HG03095 (cell line): ENCODE data around the gene CACNA1C.

Experiments
- ATAC-seq: cut with Tn5 transposase; IDR thresholded peaks from one replicate; pipeline ENCODE4 v1.9.1; 2021; ENCODE audit warnings: moderate library complexity; ENCODE audit not compliant: unreplicated experiment

The CACNA1C gene

GRCh38 chr12:2271961-2272360 lies 219.2 kb downstream of the CACNA1C start:
- no peak for ATAC-seq

DNA sequence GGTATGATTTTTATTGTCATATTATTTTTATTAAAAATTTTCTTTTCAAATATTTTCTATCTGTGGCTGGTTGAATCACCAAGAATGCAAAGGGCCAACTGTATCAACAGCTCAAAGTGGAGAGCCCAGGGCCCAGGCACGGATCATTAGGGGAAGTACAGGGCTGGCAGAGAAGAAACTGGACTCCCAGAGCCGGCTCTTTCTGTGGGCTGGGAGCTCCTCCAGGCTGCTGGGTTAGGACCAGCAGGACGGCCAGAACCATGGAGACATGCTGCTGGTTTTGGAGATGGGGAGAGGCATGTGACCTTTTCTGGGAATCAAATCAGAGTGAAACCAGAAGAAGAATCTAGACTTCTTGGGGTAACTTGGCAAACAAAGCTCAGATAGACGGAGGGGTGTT lies 220.5 kb downstream of the CACNA1C start:
- no peak for ATAC-seq

GRCh38 chr12:2273751-2274150 lies 221.0 kb downstream of the CACNA1C start:
- no peak for ATAC-seq

- ATAC-seq: no peak
These were observed 221.9 kb downstream of the CACNA1C start for GRCh38 chr12:2274733-2275132.

- no peak for ATAC-seq
These were observed 223.7 kb downstream of the CACNA1C start for GRCh38 chr12:2276288-2277033.

DNA sequence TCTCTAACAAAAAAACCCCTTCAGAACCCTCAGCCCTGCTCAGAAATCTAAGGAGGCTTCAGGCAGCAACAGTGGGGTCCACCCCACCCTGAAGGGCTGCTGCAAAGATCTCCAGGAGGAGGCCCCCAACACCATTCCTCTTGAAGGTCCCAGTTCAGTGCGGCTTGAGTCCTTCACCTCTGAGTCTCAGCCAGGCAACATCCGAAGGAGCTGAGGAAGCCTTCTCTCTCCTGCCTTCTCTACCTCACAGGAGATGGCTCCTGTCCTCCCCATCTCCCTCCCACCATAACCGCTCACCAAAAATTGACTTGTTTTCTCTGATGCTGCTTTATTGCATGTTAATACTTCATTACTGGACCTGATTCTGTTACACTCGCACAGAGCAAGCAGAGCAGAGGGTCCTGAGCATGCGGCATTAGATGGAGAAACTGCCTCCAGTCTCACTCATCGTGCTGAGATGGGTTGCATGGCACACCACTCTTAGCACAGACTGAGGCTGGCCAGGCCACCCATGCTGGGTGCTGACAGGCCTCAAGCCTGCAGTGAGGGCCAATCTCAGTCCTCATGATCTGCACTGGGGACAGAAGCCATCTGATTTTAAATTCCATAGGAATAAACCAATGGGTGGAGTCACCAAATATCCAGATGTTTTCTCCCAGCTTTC lies 224.8 kb downstream of the CACNA1C start:
- no peak for ATAC-seq

- ATAC-seq: no peak
These were observed 228.7 kb downstream of the CACNA1C start for GRCh38 chr12:2281446-2281845.

DNA sequence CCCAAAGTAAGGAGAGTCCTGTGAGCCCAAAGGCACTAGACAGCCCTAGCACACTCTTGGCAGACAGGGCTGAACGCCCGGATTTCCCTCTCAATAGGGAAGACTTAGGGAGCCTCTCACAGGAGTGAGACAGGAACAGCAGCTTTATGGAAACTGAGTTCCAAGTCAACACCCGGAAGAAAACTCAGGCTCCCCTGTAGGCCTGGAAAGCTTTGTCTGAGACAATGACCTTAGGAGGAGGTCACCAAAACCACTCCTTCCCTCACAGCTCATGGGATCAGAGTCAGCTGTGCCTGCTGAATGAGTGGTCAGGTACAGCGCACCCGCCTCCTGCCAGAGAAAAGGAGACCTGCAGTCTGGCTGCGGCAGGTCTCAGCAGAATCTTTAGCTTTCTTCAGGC lies 229.5 kb downstream of the CACNA1C start:
- ATAC-seq: no peak

- ATAC-seq: no peak
These were observed 230.7 kb downstream of the CACNA1C start for GRCh38 chr12:2283480-2283879.

- no peak for ATAC-seq
These were observed 231.1 kb downstream of the CACNA1C start for GRCh38 chr12:2283916-2284315.

DNA sequence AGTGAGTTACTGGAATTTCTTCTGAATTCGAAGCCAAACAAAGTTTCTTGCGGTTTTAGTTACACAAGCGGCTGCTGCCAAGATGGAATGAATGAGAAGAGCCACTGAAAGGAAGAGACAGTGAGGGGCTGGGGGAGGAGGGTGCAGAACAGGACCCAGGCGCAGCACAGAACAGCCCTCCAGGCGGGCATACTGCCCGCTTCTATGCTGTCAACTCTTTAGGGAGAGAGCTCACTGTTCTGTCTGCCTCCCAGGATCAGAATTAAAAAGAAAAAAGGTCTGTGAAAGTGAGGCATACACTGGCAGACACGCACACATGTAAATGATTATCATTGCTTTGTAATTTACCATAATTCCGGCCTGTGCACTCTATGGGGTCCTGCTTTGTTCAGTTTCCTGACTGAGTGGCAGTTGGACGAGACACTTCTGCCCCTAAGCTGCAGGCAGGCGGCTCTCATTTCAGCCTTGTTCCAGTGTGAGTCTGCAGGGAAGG lies 231.6 kb downstream of the CACNA1C start:
- no peak for ATAC-seq

DNA sequence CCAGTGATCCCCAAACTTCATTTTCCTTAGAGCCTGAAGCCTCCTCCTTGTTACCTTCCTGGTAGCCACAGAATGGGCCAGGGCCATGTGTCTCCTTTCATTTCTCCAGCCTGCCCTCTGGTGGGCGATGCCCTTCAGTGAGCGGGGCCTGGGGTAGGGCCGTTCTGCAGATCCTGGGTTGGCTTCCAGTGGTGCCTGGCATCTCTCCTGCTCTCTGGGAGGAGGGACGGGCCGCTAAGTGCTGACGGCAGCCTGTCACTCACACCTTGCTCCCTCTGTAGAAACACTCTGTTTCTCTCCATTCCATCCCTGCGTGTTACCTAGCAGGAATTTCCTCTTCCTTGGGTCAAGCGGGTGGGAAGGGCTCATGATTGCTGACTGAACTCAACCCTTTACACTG lies 232.1 kb downstream of the CACNA1C start:
- no peak for ATAC-seq

DNA sequence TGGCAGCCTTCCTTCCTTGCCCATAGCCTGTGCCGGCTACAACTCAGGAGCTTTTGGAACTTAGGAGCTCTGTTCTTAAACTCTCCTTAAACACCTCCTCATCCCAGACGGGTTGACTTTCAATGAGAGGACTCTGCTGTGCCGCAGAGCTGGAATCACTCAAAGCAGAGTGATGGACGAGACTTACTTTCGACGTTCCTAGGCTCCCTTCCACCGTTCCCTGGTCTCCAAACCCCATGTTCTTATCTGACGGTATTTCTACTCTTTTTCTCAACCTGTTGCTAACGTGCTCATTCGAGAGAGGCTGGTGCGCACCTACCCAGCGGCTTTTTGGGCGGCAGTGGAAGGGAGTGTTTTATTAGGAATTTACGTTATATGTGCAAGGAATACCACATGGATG lies 232.7 kb downstream of the CACNA1C start:
- no peak for ATAC-seq

GRCh38 chr12:2286047-2286446 lies 233.3 kb downstream of the CACNA1C start:
- no peak for ATAC-seq

DNA sequence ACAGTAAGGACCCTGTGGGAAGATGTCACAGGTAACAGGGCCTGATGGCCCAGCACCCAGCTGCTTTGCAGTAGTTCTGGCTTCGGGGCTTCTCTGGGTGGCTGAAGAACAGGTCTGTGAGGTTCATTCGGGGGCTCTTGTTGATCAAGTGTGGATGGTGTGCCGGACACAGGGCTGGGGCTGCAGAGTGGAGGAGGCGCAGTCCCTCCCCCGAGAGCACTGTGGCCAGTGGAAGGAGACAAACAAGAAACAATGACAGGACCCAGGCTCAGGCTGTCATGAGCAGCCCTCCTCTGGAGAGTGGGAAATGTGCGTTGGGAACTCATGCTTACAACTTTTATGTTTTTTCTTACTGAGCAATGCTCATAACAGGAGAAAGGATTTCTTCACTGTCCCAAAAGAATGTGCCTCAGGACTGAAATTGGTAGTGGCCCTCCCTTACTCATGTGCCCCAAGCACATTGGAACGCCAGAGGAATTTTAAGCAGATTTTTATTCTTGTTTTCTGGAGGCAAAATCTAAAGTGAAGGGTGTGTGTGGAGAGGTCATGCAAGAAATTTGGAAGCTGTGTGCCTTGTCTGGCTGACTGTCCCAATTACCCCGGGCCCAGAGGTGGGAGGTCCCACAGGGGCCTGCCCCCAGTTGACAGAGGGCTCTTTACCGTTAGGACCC lies 233.8 kb downstream of the CACNA1C start:
- no peak for ATAC-seq

DNA sequence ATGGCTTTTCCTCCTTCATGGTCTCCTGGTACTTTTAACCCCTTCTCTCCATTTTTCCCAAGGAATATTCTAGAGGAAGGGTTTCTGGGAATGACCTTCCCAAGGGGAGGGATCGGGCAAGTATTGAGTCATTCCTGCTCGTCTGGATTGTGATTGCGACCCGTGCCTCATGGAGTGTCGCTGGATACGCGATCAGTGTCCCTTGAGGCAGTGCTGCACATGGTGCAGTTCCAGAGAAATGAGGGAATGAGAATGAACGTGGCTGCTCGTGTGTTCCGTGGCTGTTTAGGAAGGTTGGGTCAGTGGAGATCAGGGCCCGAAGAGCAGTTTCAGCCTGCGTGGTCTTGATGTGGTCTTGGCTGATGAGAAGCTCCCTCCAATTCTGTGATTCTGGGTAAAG lies 234.4 kb downstream of the CACNA1C start:
- no peak for ATAC-seq

DNA sequence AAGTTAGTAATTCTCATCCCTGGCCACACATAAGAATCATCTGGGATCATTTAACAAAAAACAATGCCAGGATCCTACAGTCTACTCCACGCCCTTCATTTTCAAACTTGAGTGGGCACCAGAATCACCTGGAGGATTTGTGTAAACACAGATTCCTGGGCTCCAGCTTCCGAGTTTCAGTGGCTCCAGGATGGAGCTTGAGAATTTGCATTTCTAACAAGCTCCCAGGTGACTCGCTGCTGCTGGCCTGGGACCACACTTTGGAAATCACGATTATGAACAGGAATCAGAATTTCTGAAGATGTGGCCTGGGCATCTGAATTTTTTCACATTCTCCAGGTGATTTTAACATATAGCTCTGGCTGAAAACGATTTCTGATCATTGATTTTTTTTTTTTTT lies 234.8 kb downstream of the CACNA1C start:
- ATAC-seq: no peak

DNA sequence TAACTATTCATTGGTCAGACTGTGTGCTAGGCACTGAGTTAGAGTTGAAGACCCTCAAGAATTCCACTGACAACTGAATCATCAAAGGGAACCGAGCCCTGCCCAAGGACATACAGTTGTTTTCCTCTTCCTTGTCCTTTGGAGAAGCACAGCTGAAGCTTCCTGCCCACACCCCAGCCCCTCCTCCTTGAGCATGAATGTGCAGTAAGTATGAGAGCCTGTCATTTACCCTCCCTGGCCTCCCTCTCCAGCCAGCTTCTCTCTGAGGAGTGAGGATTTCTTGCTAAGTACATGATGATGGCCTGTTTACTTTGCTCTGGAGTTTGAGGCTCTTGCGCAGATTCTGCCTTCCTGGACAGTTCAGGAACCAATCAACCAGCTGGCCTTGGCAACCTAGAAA lies 235.2 kb downstream of the CACNA1C start:
- ATAC-seq: no peak

GRCh38 chr12:2288471-2288870 lies 235.7 kb downstream of the CACNA1C start:
- ATAC-seq: no peak

GRCh38 chr12:2288875-2289274 lies 236.1 kb downstream of the CACNA1C start:
- no peak for ATAC-seq

- no peak for ATAC-seq
These were observed 236.7 kb downstream of the CACNA1C start for GRCh38 chr12:2289525-2289924.

DNA sequence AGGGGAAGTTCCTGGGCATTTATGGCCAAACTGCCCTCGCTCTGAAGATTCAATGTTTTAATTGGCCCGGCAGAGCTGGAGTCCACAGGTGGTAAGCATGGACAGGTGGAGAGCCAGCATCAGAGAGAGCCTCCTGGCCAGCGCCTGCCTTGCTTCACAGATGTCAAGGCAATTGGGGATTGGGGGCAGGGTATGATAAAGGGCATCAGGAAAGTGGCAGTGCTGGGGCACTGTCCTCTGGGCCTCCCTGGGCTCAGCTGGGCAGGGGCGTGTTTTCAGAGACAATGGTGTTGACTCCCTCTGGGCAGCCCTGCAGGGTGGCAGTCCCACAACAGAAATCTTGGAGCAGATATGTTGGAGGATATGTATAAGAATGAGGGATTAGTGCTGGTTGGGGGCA lies 237.3 kb downstream of the CACNA1C start:
- no peak for ATAC-seq
